ENCODE results near the gene IFNGR2. TPM values are rescaled to one million over a fixed set of nuclear protein-coding genes. Genes with fewer than 3 reads are reported as not detected.
A peak's percentile ranks its signal among the peaks of the same experiment; 100 is the strongest.

IFNGR2 gene
- total RNA-seq, 4 donors from 2014 or later: 53.7 to 96.3 (median 67.6) TPM

GRCh38 chr21:33390479-33390878, 12.7 kb upstream of the IFNGR2 start:
- Histone ChIP-seq H3K4me1 (peaks cover 0 to 2% (median 0%) of the 10 kb centered on the region in 4 donors), H3K27ac (no peak overlapping the region), H3K36me3 (no peaks in the 10 kb centered on the region), H3K27me3 (no peaks in the 10 kb centered on the region), H3K4me3 (no peak overlapping the region), H3K9me3 (no peaks in the 10 kb centered on the region)
- DNase-seq: no peak
- TF ChIP-seq, protein P1, sequence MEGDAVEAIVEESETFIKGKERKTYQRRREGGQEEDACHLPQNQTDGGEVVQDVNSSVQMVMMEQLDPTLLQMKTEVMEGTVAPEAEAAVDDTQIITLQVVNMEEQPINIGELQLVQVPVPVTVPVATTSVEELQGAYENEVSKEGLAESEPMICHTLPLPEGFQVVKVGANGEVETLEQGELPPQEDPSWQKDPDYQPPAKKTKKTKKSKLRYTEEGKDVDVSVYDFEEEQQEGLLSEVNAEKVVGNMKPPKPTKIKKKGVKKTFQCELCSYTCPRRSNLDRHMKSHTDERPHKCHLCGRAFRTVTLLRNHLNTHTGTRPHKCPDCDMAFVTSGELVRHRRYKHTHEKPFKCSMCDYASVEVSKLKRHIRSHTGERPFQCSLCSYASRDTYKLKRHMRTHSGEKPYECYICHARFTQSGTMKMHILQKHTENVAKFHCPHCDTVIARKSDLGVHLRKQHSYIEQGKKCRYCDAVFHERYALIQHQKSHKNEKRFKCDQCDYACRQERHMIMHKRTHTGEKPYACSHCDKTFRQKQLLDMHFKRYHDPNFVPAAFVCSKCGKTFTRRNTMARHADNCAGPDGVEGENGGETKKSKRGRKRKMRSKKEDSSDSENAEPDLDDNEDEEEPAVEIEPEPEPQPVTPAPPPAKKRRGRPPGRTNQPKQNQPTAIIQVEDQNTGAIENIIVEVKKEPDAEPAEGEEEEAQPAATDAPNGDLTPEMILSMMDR (IDR thresholded peaks at IDR 0.05): no peak
- no peak for TF ChIP-seq POLR2A (IDR thresholded peaks at IDR 0.05)

DNA sequence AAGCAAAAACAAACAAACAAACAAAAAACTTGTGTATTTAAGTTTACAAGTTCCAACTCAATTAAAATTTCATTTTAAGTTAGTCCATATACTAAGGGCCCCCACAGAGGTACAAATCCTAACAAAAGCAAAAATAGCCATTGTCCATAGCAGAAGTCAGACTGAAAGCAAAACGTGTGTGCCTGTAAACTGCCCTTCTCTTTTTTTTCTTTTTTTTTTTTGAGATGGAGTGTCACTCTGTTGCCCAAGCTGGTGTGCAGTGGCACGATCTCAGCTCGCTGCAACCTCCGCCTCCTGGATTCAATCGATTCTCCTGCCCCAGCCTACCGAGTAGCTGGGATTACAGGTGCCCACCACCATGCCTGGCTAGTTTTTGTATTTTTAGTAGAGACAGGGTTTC, 11.6 kb upstream of the IFNGR2 start:
- Histone ChIP-seq H3K27ac (no peak overlapping the region), H3K9me3 (no peaks in the 10 kb centered on the region), H3K4me3 (no peak overlapping the region), H3K36me3 (no peaks in the 10 kb centered on the region), H3K27me3 (no peaks in the 10 kb centered on the region), H3K4me1 (no peaks in the 10 kb centered on the region)
- DNase-seq: no peak
- TF ChIP-seq, protein P1 (IDR thresholded peaks at IDR 0.05): no peak
- no peak for TF ChIP-seq POLR2A (IDR thresholded peaks at IDR 0.05)

DNA sequence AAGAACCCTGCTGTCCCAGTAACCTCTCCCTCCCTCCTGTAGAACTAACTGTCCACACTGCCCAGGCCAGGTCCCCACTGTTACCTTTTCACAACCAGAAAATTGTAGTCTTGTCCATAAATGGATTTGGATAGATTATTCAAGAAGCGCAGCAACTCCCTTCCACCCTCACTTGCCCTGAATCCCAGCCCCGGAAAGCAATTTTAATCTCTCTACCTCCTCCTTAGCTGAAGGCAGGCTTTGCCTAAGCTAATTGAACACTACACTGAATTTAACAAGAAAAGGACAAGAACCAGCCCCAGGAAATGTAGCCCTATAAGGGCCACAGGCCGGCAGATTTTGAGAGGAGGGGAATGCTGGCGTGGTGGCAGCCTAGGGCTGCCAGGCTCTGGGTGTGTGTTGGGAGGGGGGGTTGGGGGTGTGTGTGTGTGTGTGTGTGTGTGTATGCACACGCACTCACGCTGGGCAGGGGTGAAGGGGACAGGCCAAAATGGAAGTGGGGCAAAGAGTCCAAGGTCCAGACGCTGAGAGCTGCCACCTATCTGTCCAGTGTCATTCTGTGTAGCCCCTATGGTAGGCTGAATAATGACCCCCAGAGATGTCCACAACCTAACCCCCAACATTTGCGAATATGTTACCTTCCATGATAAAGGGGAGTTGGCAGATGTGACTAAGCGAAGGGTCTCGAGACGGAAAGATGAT, 10.8 kb upstream of the IFNGR2 start:
- no peak for TF ChIP-seq POLR2A (IDR thresholded peaks at IDR 0.05)
- TF ChIP-seq, protein P1 (IDR thresholded peaks at IDR 0.05): no peak
- DNase-seq: no peak

GRCh38 chr21:33393348-33393747, 9.9 kb upstream of the IFNGR2 start:
- TF ChIP-seq, protein P1 (IDR thresholded peaks at IDR 0.05): no peak
- TF ChIP-seq POLR2A (IDR thresholded peaks at IDR 0.05): no peak
- H3K36me3 ChIP-seq: no peaks in the 10 kb centered on the region
- DNase-seq: no peak
- H3K27me3 ChIP-seq: no peaks in the 10 kb centered on the region
- H3K9me3 ChIP-seq: no peaks in the 10 kb centered on the region
- H3K4me3 ChIP-seq: no peak overlapping the region
- H3K4me1 ChIP-seq: no peaks in the 10 kb centered on the region
- H3K27ac ChIP-seq: no peak overlapping the region

More for the DNA sequence above, 10.8 kb upstream of the IFNGR2 start:
- Histone ChIP-seq H3K4me1 (no peaks in the 10 kb centered on the region), H3K9me3 (no peaks in the 10 kb centered on the region), H3K4me3 (no peak overlapping the region), H3K36me3 (no peaks in the 10 kb centered on the region), H3K27ac (no peak overlapping the region), H3K27me3 (no peaks in the 10 kb centered on the region)

- H3K27me3 ChIP-seq: no peaks in the 10 kb centered on the region
- TF ChIP-seq, protein P1 (IDR thresholded peaks at IDR 0.05): no peak
- no peak for TF ChIP-seq POLR2A (IDR thresholded peaks at IDR 0.05)
- H3K4me3 ChIP-seq: no peak overlapping the region
- H3K9me3 ChIP-seq: no peaks in the 10 kb centered on the region
- H3K4me1 ChIP-seq: no peaks in the 10 kb centered on the region
- no peaks in the 10 kb centered on the region for H3K36me3 ChIP-seq
- peak in 1 of 3 donors; percentile 57 for DNase-seq
- H3K27ac ChIP-seq: no peak overlapping the region
Observed at GRCh38 chr21:33394260-33394659, 9.0 kb upstream of the IFNGR2 start.

Data from Peyer's patch (tissue), 4 donors.